Activated CD4-positive, alpha-beta T cell treated with anti-CD3 and anti-CD28 coated beads, Interleukin-2, amount 50 U/mL, for 16 hours (primary cell): Measurements from ENCODE around the gene LRRC74B.

Source experiments
- DNase-seq: peaks from one replicate; pipeline ENCODE4 v3.0.0-alpha.2; 2020

Gene LRRC74B

DNA sequence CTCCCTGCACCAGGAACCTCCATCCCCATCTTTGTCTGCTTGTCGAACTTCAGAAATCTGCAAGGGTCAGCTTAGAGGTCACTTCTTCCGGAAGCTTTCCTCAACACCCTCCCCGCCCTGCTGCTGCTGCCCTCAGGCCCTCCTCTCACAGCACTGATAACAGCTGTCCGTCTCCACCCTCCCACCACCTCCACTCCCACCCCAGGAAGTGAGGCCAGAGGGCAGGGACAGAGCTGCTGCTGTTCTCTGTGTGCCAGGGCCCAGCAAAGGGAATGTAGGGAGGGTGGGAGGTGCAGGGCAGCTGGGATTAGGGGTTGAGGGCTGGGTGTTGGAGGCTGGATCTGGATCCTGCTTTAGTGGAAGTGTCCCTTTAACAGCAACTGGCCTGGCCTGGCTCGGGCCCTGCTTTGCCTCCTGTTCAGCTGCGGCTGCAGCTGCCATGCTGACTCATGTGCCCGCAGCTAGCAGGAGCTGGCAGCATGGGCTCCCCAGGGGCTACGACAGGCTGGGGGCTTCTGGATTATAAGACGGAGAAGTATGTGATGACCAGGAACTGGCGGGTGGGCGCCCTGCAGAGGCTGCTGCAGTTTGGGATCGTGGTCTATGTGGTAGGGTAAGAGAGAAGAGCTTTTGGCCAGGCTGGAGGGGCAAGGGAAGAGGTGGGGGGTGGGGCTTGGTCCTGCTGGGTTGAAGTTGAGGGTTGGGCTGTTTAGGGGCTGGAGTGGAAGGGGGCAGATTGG, 30.9 kb upstream of the LRRC74B start, which contains the start of gene P2RX6:
TSS of gene P2RX6 (plus strand) at position 440 of the 740 bp plus-strand sequence. CDS start at position 450, 10 bp downstream.
- no peak for DNase-seq

DNA sequence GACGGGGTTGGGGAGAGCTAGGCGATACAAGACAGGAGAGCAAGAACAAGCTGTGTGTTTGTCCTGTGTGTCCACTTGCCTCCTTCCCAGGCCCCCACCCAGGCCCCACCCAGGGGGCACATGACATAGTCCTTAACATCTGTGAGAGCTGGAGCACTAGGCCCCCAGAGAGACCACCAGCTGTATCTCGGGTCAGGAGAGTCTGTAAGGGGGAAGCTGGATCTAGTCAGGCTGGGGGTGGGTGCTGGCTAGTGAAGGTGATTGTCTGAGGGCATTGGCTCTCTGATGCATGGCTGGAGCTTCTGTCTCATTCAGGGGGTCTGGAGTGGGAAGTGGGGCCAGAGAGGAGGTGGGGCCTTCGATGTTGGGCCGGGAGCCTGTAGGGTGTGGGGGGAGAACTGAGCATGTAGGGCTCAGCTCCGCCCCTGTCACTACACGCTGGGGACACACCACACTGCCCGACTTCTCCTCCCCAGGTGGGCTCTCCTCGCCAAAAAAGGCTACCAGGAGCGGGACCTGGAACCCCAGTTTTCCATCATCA, 30.2 kb upstream of the LRRC74B start:
- no peak for DNase-seq

DNA sequence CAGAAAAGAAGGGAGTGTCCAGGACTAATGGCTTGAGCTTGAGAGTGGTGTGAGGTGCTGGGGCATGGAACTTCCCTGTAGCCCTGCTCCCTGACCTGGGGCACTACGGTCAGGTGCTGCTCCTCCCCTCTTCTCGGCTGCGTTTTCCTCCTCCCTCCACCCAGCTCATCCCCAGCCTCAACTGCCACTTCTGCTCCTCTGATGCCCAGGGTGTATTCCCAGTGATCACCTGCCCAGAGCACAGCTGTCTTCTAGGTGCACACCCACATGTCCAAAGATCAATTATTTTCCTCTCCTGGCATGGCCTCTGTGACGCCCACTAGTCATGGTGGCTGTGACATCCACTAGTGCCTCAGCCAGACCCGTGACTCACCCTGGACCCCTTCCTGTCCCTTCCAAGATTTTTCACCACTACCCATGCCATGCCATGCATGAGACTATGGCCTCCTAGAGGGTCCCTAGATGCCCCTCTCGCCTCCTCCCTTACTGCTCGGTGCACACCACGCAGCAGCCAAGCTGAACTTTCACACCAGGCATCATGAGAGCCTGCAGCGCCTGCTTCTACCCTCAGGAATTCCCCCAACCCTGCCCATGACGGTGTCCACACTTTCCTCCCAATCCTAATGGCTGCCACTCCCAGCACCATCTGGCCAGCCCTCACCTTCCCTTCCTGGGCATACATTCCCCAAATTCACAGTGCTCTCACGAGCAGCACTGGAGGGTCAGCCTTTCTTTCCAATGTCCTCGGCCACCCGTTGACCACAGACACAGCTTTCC, 28.9 kb upstream of the LRRC74B start:
- no peak for DNase-seq

GRCh38 chr22:21018314-21018713, 27.4 kb upstream of the LRRC74B start:
- no peak for DNase-seq

- DNase-seq, result no peak
Measured at GRCh38 chr22:21020802-21021429, 24.8 kb upstream of the LRRC74B start.

- DNase-seq, result no peak
Measured at GRCh38 chr22:21022507-21022906, 23.2 kb upstream of the LRRC74B start.

- DNase-seq, result no peak
Measured at GRCh38 chr22:21022955-21023614, 22.7 kb upstream of the LRRC74B start.

- DNase-seq, result no peak
Measured at GRCh38 chr22:21025266-21025665, 20.5 kb upstream of the LRRC74B start.

DNA sequence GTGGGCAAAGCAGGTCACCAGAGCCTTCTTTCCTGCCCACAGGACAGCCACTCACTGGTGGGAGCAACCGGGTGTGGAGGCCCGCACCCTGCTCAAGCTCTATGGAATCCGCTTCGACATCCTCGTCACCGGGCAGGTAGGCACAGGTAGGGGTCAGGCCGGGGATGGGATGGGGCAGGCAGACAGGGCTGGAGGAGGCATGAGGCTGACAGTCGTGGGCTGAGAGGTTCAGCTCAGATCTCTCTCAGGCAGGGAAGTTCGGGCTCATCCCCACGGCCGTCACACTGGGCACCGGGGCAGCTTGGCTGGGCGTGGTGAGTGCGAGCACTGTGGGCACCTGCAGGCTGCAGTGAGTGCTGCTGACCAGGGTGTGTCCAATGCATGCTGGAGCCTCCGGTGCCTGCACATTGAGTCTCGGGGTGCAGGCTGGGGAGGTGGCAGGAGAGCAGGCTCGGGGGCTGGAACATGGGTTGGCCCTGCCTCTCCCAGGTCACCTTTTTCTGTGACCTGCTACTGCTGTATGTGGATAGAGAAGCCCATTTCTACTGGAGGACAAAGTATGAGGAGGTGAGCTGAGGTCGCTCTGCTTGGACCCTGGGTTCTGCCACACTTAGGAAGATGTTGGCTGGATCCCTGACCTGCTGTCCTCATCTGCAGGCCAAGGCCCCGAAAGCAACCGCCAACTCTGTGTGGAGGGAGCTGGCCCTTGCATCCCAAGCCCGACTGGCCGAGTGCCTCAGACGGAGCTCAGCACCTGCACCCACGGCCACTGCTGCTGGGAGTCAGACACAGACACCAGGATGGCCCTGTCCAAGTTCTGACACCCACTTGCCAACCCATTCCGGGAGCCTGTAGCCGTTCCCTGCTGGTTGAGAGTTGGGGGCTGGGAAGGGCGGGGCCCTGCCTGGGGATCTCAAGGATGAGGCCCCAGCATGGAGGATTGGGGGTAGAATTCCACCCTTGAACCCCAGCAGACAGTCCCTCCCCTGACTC, 19.7 kb upstream of the LRRC74B start:
- no peak for DNase-seq

DNA sequence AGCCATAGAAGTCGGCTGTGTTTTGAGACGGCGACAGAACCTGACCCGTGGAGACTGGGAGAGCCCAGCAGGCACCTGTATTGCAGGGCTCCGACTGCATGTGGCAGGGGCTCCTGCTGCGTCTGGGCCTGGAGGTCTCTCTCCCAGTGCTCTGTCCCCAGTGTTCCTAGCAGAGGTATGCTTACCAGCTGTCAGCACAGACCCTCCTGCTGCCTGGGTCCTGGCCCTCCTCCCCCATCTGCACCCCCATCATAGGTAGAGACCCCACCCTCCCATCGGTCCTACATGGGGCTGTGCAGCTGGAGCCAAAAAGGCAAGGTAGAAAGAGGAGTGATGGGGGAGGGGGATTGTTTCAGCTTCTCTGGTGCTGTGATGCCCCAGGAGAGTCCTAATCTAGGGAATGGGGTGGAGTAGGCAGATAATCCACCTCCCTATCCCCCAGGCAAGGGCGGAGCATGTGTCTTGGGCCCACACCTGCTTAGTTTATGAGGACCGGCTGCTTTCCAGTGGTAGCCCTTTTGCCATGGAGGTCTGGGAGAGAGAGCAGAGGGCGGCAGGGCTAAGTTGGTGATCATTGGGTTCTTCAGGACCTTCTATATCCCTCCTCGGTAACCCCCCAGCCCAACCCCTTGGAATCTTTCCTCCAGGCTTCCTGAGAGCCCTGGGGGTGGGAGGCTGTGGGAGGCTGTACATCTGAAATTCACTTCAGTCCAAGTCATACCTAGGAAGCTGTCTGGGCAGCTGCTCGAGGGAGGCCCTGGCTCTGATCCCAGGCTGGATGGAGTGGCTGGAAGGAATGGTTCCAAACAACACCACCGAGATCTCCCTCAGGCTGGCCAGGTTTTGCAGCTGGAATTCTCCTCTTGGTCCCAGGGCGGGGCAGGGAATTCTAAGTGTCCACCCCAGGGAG, 18.7 kb upstream of the LRRC74B start:
- no peak for DNase-seq

DNA sequence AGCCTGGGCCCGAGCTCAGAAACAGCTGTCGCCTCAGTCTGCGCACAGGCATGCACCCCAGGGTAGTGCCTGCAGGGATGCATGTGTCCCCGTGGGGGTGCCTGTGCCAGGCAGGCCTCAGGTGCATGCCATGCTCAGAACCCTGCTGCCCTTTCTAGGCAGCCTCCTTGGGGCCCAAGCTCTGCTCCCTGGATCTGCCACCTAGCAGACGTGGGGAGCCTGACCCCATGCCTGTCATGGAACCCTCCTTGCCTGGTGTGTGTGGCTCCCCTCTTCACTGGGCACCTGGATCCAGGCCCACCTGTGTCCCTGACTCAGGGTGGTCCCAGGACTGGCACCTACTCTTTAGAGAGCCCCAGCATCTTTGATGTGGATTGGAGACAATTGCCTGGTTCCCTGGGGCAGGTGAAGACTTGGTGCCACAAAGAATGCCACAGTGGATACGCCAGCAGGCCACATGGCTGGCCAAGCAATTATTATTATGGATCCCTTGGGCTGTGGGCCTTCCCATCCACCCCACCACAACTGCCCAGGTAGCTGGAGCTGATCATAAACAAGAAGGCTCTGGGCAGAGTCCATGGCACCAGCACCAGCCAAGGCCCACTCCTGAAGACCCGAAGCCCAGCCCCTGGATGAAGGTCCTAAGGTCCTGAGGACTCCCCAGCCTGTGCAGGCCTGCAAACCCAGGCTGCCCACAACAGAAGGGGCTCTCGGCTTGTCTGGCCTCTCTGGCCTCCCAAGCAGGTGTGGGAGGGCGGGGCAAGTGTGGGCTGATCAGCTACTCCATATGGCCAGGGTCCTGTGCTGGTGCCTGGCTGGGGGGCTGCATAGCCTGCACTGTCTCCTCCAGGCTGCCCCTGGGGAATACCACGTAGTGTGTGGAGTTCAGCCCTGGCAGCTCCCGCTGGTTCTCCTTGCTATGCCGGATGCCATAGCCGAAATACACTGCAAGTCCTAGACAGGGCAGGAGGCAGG, 17.2 kb upstream of the LRRC74B start:
- no peak for DNase-seq

DNA sequence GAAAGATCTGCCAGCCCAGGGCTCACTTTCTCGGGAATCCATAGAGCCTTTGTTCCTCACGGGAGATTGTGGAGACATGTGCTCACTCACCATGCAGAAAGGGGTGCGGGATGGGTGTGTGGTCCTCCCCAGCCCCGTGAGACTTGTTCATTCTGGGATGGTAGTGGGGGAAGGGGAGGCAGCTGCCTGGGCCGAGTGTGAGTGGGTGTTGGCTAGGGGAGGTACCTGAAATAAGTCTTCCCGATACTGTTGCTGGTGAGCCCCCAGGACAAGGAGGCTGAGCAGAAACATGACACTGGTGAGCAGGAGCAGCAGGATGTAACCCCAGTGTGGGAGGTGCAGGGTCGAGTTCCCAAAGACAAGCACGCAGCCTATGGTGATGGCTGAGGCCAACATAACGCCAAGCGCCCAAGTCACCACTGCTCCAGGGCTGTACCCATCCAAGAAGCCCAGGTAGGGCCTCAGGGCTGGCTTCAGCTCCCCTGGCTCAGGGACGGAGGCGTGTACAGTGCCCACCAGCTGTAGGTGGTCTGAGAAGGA, 16.2 kb upstream of the LRRC74B start:
- DNase-seq, result no peak

DNA sequence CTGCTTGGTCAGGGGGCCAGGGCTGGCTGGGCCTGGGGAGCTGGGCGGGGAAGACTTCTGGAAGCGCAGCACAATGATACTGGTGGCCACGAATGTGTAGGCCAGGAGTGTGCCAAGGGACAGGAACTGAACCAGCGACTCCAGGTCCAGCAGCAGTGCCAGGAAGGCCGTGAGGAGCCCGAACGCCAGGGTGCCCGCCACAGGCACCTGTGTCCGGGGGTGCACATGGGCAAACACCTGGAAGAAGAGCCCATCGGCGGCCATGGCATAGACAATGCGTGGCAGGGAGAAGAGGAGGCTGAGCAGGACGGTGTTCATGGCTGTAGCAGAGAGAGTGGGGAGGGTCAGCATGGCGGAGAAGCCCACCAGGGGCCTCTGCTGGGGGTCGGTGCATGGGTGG, 15.7 kb upstream of the LRRC74B start:
- no peak for DNase-seq

DNA sequence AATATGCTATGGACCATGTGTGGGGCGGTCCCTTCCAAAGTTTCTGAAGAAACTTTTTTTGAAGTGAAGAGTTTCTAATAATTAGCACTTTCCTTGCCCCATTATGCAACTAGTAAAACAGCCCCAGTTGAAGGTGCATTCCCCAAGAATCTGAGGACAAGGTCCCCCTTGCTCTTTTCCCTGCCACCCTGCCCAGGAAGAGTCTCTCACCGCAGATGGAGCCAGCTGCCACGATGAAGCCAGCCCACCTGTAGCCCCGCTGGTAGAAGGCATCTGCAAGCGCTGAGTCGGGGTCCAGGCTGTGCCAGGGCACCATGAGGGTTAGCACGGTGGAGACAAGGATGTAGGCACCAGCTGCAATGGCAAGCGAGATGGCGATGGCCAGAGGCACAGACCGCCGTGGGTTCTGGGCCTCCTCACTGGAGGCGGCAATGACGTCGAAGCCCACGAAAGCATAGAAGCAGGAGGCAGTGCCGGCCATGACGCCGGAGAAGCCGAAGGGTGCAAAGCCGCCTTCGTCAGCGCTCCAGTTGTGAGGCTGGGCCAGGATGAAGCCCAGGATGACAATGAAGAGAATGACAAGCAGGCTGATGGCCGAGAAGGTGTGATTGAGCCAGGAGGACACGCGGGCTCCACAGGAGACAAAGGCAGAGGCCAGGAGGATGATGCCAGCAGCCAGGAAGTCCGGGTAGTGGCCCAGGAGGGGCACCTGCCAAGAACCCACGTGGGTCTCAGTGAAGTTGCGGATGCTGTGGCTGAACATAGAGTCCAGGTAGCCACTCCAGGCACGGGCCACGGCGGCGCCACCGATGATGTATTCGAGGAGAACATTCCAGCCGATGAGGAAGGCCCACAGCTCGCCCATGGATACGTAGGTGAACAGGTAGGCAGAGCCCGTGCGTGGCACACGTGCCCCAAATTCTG, 14.9 kb upstream of the LRRC74B start:
- DNase-seq, result no peak

DNA sequence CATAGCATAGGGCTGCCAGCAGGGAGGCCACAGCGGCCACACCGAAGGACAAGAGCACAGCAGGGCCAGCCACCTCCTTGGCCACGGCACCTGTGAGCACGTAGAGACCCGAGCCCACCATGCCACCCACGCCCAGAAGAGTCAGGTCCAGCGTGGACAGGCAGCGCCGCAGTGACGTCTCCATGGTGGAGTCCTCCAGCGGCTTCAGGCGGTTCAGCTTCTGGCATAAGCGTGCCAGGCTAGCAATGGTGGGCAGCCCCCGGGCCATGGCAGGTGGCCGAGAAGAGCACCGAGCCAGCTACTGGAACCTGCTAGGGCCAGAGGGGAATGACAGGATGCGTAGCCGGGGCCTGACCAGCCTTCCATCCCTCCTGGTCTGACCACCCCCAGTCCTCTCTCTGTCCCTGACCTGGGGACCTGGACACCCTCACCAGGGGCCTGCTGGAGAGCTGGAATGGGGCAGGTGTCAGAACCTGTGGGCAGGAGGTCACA, 14.2 kb upstream of the LRRC74B start:
- DNase-seq, result no peak

GRCh38 chr22:21032037-21032867, 13.5 kb upstream of the LRRC74B start, which contains the start of gene SLC7A4:
TSS of gene SLC7A4 (minus strand) at chr22:21032561. CDS start at chr22:21031812, 749 bp downstream.
- no peak for DNase-seq
